ENCODE measurements around the gene FAXDC2.
"Not testable (repeated sequence)": the region's sequence is repeated elsewhere in the genome, so short reads cannot be mapped to it uniquely, and the experiment has no call there.

FAXDC2 gene

GRCh38 chr5:154830219-154830595, 20.2 kb downstream of the FAXDC2 start:
- DNase-seq (ENCODE audit: low spot score): no peak

GRCh38 chr5:154829589-154830218, 20.7 kb downstream of the FAXDC2 start:
- no peak for DNase-seq (ENCODE audit: low spot score)

GRCh38 chr5:154829181-154829588, 21.2 kb downstream of the FAXDC2 start:
- no peak for DNase-seq (ENCODE audit: low spot score)

GRCh38 chr5:154824070-154824469, 26.3 kb downstream of the FAXDC2 start:
- no peak for DNase-seq (ENCODE audit: low spot score)

GRCh38 chr5:154823605-154824004, 26.8 kb downstream of the FAXDC2 start:
- DNase-seq (ENCODE audit: low spot score): no peak

GRCh38 chr5:154822896-154823295, 27.5 kb downstream of the FAXDC2 start:
- DNase-seq (ENCODE audit: low spot score): not testable (repeated sequence)

GRCh38 chr5:154820383-154820782, 30.0 kb downstream of the FAXDC2 start:
- DNase-seq (ENCODE audit: low spot score): no peak

GRCh38 chr5:154819546-154819945, 30.9 kb downstream of the FAXDC2 start:
- no peak for DNase-seq (ENCODE audit: low spot score)

- no peak for DNase-seq (ENCODE audit: low spot score)
Observed at GRCh38 chr5:154818471-154819116, 31.8 kb downstream of the FAXDC2 start.

GRCh38 chr5:154817815-154818214, 32.6 kb downstream of the FAXDC2 start:
- DNase-seq (ENCODE audit: low spot score): no peak

- DNase-seq (ENCODE audit: low spot score): no peak
Observed at GRCh38 chr5:154816891-154817492, 33.4 kb downstream of the FAXDC2 start.

GRCh38 chr5:154815684-154816247, 34.6 kb downstream of the FAXDC2 start:
- no peak for DNase-seq (ENCODE audit: low spot score)

- DNase-seq (ENCODE audit: low spot score): no peak
Observed at GRCh38 chr5:154815025-154815424, 35.4 kb downstream of the FAXDC2 start.

GRCh38 chr5:154813736-154814135, 36.7 kb downstream of the FAXDC2 start:
- DNase-seq (ENCODE audit: low spot score): no peak

GRCh38 chr5:154813158-154813557, 37.2 kb downstream of the FAXDC2 start:
- DNase-seq (ENCODE audit: low spot score): no peak

- peak; percentile 72 for DNase-seq (ENCODE audit: low spot score)
Observed at GRCh38 chr5:154811653-154812465, 38.5 kb downstream of the FAXDC2 start.

GRCh38 chr5:154811239-154811638, 39.2 kb downstream of the FAXDC2 start:
- DNase-seq (ENCODE audit: low spot score): no peak

GRCh38 chr5:154806176-154806575, 44.2 kb downstream of the FAXDC2 start:
- DNase-seq (ENCODE audit: low spot score): no peak

GRCh38 chr5:154802050-154802449, 48.4 kb downstream of the FAXDC2 start:
- no peak for DNase-seq (ENCODE audit: low spot score)

- no peak for DNase-seq (ENCODE audit: low spot score)
Observed at GRCh38 chr5:154801083-154801482, 49.3 kb downstream of the FAXDC2 start.

- no peak for DNase-seq (ENCODE audit: low spot score)
Observed at GRCh38 chr5:154800582-154800981, 49.8 kb downstream of the FAXDC2 start.

- no peak for DNase-seq (ENCODE audit: low spot score)
Observed at GRCh38 chr5:154797762-154798161, 52.6 kb downstream of the FAXDC2 start.

Data from AG08396 (cell line).